Lower leg skin (tissue), 4 donors: Measurements from ENCODE around the gene RCAN2. TPM values are rescaled to one million over a fixed set of nuclear protein-coding genes. Genes with fewer than 3 reads are reported as not detected.

ENCODE experiments used
- DNase-seq, 2 donors: peaks; one replicate each; pipeline ENCODE4 v3.0.0-alpha.2; 2019; ENCODE audit warnings: low spot score in 2 of 2
- H3K4me3 ChIP-seq: fragments of 200-600 bp; sonication (generic); 2 replicates; pipeline ENCODE4 v1.5.1; 2017; ENCODE audit warnings: mild to moderate bottlenecking, low read depth; ENCODE audit not compliant: poor library complexity, severe bottlenecking
- CTCF ChIP-seq, 3 donors: fragments of 450-650 bp; IDR thresholded peaks; one replicate each; pipeline ENCODE4 v1.5.1; 2016; ENCODE audit warnings: antibody characterized with exemption in 3 of 3, mild to moderate bottlenecking in 3 of 3, moderate library complexity in 2 of 3
- POLR2A ChIP-seq, 2 donors: fragments of 450-650 bp; IDR thresholded peaks; one replicate each; pipeline ENCODE4 v1.6.1; 2016 to 2017; ENCODE audit warnings: antibody characterized with exemption in 2 of 2, mild to moderate bottlenecking in 1 of 2, moderate library complexity in 1 of 2
- WGBS, 2 donors: methylation state at CpG; one replicate each; pipeline ENCODE4 v1.1.5; 2018; 5-methylcytosine and 5-hydroxymethylcytosine counted together
- intact Hi-C: fragments of 100-400 bp; cut with DNase I; formaldehyde crosslinking; loops from one replicate; pipeline ENCODE4 v1.15.0; 2023; ENCODE audit warnings: low total_unique reads
- total RNA-seq, 4 donors: library from RNA; depleted of rRNA; stranded (reverse); fragments of >200 nt; gene quantifications; one replicate each; pipeline ENCODE4 v1.1.0, GENCODE V29; 2016

The RCAN2 gene
- total RNA-seq, 4 donors from 2014 or later: 3.7 to 18.7 (median 12.8) TPM

DNA sequence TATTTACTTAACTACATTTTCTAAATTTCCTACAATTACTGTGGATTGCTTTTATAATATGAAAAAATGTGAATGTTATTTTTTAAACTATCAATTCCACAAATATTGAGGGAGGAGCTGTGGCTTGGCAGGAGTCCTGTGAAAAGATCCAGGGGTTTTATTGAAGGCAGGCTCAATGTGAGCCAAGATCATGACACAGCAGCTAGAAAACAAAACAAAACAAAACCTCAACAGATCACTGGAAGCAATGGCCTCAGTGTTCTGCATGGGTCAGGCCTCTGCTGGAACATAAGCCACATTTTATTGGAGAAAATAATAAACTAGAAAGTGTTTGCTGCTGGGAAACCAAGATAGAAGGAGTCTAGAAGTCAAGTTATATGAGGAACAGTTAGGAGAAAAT, 19.4 kb upstream of the RCAN2 start:
- peak in 1 of 2 donors; percentile 54 for DNase-seq

DNA sequence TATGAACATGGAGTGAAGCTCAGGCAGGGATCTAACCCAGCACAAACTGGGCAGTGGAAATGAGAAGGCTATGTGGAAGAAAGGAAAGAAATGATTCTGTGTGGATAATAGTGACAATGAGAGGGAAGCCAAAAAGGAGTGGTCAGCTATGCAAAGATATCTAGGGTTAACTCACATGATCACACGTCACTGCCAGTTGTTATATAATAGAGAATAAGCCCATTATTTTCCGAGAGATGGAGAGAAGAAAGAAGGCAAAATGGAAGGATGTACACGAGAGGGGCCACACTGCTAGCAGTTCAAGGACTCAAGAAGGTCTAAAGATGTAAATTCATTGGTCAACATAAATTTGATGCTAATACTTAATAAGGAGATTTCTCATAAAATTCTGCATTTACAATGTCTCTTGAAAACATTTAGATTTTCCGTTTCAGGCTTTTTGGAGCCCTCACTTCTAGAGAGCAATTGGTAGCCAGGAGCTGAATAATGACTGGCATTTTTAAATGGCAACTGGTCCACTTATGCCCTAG, 18.8 kb upstream of the RCAN2 start:
- WGBS, 2 donors: 66 to 71% methylated on average over 4 of the region's 4 CpGs
- intact Hi-C loops: no loop called here
- DNase-seq: no peak
- no peak for TF ChIP-seq CTCF (IDR thresholded peaks at IDR 0.05)
- no peak for TF ChIP-seq POLR2A (IDR thresholded peaks at IDR 0.05)
- H3K4me3 ChIP-seq: no peak overlapping the region

More for the DNA sequence above, 19.4 kb upstream of the RCAN2 start:
- TF ChIP-seq CTCF (IDR thresholded peaks at IDR 0.05): no peak
- TF ChIP-seq POLR2A (IDR thresholded peaks at IDR 0.05): no peak
- intact Hi-C loops: no loop called here
- no peak overlapping the region for H3K4me3 ChIP-seq

- 65 to 70% methylated on average over 4 of the region's 4 CpGs for WGBS, 2 donors
- intact Hi-C loops: no loop called here
Observed at GRCh38 chr6:46509063-46509462, 17.8 kb upstream of the RCAN2 start.

DNA sequence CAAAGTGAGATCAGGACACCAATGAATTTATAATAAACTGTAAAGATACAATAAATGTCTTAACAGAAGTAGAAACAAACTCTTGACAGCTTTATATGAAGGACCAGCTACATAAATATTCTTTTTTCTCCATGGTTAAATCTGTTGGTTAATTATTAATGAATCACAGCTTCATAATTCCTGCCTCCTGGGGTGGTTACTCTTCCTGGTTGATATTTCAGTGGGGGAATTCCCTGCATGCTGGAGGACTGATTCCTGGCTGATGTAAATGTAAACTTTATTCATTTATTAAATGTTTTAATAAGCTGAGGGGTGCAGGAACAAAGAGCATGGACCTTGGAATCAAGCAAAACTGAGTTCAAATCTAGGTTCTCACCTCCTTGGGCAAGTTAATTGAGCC, 16.2 kb upstream of the RCAN2 start:
- H3K4me3 ChIP-seq: no peak overlapping the region
- intact Hi-C loops: no loop called here
- DNase-seq: no peak
- TF ChIP-seq POLR2A (IDR thresholded peaks at IDR 0.05) (no peak), CTCF (IDR thresholded peaks at IDR 0.05) (no peak)

More at GRCh38 chr6:46509063-46509462, 17.8 kb upstream of the RCAN2 start:
- no peak for TF ChIP-seq CTCF (IDR thresholded peaks at IDR 0.05)
- TF ChIP-seq POLR2A (IDR thresholded peaks at IDR 0.05): no peak
- H3K4me3 ChIP-seq: no peak overlapping the region
- no peak for DNase-seq

DNA sequence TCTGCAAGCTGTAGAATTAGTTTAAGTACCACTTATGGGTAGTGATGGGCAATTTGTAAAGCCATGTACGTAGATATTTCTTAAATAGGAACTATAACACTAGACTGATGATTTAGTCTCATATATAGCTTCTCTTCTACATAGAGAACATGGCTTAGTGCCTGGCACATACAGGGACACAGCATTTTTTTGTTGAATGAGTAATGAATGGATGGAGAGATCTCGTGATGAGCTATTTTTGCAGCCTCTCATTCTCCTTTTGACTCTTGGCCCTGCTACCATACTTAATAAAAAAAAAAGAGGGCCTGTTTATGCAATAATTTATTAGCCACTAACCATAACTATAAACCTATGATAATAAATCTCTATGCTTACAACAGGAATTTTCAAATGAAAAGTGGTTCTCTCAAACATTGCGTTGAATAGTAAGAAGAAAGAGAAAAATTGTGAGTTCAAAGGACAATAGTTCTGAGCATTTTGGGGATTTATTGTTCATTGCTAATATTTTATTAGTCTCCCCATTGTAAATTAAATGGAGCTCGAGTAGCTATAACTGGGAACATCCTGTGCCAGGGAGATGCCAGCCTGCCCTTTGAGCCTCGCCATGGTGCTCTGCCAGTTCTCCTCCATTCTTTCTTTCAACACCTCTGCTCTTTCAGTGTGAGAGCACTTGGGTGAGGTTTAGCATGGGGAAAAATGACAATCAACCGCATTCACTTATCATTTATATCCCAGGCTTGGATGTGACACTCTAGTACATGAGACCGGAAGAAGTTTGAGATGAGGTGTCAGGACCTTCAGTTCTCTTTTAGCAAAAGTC, 14.7 kb upstream of the RCAN2 start:
- 83 to 84% methylated on average over 7 of the region's 7 CpGs for WGBS, 2 donors
- DNase-seq: no peak
- intact Hi-C loops: no loop called here
- H3K4me3 ChIP-seq: no peak overlapping the region
- TF ChIP-seq POLR2A (IDR thresholded peaks at IDR 0.05): no peak

GRCh38 chr6:46504242-46504641, 13.0 kb upstream of the RCAN2 start:
- intact Hi-C loops: no loop called here
- no peak for DNase-seq
- no peak overlapping the region for H3K4me3 ChIP-seq
- no peak for TF ChIP-seq POLR2A (IDR thresholded peaks at IDR 0.05)
- TF ChIP-seq CTCF (IDR thresholded peaks at IDR 0.05): no peak
